ENCODE results near the gene TM7SF3.

The TM7SF3 gene

DNA sequence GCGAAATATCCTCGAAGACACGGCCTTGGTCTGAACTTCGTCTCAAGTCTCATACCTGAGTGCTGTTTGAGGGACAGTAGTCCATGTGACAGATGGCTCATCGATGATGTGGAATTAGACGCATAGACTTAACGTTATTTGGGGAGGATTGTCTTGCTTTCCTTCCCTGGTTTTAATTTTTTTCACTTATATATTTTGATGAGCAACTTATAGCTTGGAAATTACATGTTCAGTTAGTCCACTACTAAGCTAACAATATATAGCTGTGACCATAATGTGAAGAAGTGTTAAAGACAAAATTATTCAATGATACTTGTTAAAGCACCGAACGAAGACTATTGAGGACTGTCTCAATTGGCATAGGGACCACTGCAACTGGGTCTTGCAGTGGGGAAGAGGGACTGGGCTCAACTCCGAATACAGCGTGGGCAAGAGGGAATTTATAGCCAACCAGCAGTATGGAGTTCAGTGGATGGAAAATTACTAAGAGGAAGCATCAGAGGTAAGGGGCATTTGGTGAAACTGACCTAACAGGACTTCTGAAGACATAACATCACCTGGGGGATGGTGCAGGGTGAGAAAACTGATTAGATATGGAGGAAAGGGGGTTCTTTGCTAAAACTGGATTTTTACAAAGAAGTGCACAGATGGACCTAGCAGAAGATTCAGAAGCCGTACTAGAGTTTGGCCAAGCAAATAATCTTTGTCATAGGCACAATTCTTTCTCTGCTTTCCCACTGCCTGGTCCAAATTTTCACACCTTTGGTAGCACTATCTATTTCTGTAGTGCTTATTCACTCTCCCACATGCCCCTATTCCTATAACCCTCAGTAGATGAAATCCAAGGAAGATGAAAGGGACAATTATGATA, 910 bp upstream of the TM7SF3 start:
- DNase-seq = no peak

DNA sequence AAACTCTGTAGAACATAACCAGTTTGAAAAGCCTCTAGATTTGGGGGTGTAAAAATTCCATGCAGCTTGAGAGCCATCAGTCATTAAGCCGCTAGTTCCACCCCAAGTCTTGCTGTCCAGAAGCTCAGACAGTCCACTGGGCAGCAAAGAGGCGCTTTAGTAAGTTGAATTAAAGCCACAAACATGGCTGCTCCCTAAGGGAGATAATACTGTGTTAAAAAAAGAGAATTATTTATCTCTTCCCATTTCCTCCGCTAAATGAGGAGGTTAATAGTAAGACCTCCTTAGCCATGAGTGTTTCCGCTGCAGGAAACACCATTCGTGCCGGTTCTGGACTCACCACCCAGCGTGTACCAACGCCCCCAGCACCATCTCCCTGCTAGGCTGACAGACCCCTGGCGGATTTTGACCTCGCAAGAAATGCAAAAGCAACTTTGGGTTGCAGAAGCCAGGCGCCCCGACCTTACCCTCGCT, 536 bp downstream of the TM7SF3 start:
- peak in 1 of 2 donors; percentile 28 for DNase-seq

DNA sequence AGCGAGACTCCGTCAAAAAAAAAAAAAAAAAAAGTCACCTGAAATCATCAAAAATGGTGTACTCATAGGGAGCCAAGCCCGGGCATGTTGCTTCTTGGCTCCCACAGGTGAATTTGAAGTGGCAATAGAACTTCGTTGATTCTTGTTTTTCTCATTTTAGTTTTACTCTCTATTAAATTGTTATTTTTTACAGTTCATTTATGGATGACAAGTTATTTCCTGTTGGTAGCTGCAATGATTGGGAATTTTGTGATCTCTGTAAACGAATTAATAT, 1.3 kb downstream of the TM7SF3 start:
- no peak for DNase-seq

DNA sequence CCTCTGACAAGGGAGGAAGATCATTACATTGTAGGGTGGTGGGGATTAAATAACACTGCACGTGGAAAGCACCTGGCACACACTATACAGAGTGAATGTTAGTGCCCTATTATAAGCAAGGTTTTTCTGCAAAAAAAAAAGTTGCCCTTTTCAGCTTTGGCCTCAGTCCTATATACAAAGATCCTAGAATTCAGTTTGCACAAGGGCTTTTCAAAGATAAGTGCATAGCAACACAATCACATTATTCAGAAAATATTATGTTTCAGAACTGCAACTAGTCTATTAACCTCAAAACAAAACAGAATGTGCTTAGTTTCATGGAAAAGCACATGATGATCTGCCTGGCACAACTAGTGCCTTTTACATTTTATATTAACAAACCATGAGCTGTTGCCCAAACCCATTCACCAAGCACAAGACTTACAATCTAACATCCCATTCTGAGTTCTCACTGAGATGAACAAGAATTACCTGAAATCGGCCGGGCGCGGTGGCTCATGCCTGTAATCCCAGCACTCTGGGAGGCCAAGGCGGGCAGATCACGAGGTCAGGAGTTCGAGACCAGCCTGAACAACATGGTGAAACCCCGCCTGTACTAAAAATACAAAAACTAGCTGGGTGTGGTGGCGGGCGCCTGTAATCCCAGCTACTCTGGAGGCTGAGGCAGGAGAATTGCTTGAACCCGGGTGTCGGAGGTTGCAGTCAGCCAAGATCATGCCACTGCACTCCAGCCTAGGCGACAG, 1.8 kb downstream of the TM7SF3 start:
- DNase-seq = no peak

DNA sequence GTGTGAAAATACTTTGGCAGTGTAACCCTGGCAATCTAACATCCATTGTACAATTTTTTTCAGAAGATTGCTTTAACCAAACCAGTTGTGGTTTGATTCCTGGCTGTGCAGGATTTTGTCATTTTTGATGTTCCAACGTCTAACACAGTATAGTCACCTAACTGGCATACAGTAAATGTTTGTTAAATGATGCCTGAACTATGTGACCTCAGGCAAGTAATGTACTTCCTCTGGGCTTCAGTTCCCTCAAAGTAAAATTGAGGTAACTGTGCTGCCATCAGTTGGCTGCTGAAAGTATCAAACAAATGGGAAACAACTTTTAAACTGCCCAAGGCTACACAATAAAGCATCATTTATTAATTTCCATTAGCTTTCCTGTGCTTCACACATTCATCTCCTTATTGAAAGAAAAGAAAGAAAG, 4.3 kb downstream of the TM7SF3 start:
- peak in 1 of 2 donors; percentile 33 for DNase-seq

DNA sequence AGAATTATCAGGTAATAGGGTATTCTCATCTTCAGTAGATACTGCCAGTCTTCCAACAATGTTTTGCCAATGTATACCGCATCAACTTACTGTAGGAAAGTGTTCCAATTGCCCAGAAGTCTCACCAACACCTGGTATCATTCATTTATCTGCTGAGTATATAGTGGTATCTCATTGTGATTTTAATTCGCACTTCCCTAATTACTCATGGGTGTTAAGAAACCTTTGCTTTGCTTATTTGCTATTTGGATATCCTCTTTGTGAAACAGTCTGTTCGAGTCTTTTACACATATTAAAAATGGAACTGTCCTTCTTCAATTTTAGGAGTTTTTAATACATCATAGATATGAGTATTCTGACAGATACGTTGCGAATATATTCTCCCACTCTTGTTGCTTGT, 6.1 kb downstream of the TM7SF3 start:
- DNase-seq = peak in 1 of 2 donors; percentile 35

DNA sequence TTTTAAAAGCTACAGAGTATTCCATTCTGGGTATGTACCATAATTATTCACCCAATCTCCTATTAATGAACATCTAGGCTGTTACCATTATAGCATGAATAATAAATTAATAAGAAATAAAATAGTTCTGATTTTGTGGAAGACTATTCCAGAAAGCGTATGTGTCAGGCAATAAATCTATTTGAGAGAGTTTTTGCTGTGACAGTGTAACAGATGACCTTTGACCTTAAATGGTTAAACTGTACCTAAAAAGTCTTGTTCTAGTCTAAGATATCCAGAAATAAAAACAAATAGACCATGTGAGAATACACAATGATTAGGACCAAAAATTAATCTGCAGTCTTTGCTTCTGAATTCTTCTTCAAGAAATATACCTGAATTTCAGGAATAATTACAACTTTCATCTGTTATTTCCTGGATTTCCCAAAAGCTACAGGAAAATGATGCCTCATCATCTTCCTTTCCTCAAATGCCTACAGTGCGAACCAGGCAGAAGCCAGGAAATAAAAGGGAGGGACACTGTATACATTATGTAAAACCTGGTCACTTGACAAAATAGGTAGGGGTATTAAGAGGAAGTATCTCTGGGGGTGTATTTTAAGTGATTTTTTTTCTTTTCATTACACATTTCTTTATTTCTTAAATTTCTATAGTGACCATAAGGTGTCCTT, 7.3 kb downstream of the TM7SF3 start:
- DNase-seq = no peak

DNA sequence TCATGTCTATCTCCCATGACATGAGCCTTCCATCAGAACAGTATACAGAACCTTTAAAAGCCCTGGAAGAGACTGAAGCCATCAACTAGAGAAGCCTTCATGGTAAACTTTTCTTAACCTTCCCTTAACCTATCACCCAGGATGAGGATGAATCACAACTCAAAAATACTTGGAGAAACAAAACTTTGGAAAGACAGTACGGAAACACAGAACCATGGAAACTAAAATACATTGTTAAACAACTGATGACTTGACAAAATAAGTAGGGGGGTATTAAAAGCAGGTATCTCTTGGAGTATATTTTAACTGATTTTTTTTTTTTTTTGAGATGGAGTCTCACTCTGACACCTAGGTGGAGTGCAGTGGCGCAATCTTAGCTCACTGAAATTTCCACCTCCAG, 8.7 kb downstream of the TM7SF3 start:
- DNase-seq = no peak

DNA sequence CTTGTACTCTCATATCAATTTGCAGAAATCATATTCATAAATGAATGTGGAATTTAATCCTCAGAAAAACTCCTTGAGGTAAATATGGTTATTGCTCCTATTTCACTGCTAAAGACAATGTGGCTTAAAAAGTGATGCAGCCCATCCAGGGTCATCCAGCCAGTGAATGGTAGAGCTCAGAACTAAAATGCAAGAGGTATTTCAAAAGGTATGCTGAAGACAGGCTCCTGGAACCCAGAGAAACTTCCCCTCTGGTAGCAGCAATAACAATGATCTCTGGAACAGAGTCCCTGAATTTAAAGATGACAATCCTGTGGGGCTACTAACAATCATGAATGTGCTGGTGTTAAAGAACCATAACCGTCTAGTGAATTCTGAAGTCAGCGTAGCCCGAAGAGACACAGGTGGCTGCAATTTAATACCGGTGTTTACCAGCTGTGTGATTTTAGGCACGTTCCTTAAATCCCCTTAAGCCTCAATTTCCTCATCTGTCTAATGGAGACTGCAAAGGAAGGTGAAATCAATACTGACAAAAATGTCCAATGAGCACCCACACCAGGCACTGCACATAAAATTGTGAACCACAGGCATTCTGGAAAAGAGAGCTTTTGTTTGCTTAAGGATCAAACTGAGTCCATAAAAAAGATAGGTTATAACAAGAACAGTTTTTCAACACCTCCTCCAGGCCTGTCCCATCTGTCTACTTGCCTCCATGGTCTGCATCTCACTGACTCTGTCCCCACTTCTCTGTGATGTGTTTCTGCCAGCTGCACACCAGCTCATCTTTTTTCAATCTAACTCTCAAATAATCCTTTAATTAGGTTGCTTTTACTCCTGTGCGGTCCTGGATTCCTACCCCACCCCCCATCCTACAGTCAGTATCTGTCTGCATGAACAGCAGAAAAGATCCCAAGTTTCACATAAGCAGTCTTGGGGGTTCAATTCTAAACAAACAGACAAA, 10.5 kb downstream of the TM7SF3 start:
- DNase-seq = no peak

DNA sequence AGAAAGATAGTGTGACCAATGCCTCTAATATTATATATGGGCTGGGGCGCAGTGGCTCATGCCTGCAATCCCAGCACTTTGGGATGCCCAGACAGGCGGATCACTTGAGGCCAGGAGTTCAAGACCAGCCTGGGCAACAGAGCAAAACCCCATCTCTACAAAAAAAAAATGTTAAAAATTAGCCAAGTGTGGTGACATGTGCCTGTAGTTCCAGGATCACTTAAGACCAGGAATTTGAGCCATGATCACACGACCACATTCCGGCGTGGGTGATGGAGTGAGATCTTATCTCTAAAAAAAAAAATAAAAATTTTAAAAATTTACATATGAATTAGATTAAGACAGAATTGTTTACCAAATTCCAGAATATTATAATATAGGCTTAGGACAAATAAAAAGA, 12.0 kb downstream of the TM7SF3 start:
- no peak for DNase-seq

DNA sequence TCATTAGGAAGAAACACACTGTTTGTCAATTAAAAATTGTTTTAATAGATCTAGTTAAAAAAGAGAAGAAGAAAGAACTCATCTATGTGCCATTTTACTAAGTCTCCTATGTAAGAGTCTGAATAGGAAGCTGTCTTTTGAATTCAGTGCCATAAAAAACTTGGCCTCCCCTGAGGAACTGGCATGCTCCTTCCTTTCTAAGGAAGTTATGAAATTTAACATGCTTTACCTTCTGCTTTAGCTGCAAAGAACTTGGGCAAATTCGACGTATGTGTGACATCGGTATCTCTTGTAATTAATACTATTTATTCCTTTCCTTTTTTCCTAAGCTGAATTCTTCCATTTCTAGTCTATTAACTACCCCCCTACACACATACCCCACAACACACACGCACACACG, 12.5 kb downstream of the TM7SF3 start:
- DNase-seq = peak in 1 of 2 donors; percentile 23

DNA sequence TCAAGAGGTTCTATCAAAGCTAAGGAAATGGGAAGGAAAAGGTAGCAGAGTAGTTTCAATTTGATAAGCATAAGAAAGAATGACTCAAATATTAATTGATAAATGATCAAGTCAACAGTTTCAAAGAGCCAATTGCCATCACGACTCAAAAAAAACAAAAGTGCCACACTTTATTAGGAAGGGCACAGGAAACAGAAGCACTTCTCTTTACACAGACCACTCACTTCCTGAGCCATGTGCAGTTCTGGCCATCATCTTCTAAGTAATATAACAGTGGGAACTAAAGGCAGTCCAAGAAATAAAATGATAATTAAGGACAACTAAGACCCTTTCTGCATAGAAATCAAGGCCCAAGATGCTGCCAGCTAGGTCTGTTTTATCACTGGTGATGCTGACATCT, 13.2 kb downstream of the TM7SF3 start:
- DNase-seq = no peak

DNA sequence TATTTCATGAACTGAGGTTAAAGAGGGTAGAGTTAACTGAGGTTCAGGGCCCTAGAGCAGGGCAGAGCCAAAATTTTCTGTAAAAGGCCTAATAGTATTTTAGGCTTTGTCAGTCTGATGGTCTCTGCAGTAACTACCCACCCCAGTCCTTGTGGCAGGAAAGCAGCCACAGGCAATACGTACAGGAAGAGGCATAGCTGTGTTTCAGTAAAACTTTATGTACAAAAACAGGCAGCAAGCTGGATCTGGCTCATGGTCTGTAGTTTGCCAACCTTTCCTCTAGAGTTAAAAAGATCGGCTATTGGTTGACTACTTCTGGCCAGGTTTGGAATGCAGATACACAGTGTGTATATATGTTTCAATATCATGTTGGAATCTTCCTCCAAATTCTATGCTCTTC, 17.2 kb downstream of the TM7SF3 start:
- no peak for DNase-seq

DNA sequence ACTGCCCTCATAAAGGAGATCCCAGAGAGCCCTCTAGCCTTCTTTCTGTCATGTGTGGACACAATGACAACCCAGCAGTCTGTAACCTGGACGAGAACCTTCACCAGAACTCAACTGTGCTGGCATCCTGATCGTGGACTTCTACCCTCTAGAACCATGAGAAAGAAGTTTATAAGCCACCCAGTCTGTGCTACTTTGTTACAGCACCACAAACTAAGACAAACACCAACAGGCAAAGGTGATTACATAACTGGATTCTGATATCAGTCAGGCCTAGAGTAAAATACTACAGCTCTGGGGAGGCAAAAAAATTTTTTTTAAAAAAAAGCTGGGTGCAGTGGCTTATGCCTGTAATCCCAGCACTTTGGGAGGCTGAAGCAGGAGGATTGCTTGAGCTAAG, 18.5 kb downstream of the TM7SF3 start:
- no peak for DNase-seq

DNA sequence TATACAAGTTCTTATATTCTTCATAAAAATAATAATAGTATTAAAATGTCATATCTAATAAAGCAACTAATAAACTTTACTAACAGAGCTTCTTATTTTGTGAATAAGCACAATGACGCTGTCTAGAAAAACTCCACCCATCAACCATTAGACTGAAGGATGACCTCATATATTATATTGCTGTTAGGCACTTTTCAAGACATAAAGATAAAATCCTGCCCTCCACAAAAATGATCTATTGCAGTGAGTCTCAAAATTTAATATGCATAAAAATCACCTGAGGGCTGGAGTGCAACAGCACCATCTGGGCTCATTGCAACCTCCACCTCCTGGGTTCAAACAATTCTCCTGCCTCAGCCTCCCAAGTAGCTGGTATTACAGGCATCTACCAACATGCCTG, 20.1 kb downstream of the TM7SF3 start:
- DNase-seq = no peak

DNA sequence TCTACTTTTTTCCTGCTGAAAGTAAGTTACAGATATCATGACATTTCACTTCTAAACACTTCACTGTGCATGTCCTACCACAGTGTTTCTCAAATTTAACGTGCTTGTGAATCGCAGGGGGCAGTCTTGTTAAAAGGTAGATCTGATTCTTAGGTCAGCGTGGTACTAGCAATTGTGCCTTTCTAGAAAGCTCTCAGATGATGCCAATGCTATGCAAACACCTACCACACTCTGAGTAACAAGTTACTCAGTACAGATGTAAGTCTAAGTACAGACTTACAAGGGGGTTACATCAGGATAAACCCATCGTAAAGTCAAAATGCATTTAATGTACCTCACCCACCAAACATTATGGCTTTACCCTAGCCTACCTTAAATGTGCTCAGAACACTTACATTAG, 22.4 kb downstream of the TM7SF3 start:
- no peak for DNase-seq

DNA sequence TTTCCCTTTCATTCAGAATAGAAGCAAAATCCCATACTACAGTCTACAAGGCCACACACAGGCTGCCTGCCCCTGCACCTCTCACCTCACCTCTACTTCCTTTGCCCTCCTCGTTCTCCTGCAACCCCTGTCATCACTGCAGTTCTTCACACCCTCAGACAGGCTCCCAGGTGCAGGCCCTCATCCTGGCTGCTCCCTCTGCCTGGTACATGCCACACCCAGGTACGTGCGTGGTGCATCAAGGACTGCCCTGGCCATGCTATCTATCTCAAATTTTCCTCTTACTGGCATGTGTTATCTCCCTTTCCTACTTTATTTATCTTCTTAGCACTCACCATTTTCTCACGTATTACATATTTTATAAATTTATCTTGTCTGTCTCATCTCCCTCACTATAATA, 24.3 kb downstream of the TM7SF3 start:
- DNase-seq = no peak

DNA sequence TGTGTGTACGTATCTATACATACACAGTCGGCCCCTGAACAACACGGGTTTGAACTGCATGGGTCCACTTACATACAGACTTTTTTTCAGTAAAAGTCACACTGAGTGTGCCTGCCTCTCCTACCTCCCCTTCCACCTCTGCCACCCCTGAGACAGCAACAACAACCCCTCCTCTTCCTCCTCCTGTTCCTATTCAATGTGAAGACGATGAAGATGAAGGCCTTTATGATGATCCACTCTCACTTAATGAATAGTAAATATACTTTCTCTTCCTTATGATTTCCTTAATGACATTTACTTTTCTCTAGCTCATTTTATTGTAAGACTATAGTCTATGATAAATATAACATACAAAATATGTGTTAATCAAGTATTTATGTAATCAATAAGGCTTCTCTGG, 25.5 kb downstream of the TM7SF3 start:
- DNase-seq = no peak

DNA sequence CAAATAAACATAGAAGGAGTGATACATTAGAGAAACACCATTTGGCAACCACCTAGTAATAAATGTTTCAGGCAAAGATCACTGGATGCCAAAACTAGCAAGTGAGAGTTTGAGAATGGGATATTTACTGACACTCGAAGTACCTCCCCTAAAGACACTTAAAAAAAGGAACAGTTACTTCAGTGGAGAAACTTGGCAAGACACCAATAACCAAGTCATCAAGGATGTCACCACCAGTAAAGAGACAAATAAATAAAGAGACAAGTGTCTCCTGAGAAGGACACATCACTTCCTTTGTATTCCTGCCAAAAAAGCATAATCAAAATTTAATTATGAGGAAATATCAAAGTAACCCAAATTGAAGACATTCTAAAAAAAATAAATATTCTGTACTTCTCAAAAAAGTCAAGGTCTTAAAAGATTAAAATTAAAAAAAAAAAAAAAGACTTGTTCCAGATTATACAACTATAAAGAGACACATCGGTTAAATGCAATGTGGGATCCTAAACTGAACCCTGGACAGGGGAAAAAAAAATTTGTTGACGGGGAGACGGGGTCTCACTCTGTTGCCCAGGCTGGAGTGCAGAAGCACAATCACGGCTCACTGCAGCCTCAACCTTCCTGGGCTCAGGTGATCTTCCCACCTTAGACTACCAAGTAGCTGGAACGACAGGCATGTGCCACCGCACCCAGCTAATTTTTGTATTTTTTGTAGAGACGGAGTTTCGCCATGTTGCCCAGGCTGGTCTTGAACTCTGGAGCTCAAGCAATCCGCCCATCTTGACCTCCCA, 26.4 kb downstream of the TM7SF3 start:
- DNase-seq = peak; percentile 62 to 78

DNA sequence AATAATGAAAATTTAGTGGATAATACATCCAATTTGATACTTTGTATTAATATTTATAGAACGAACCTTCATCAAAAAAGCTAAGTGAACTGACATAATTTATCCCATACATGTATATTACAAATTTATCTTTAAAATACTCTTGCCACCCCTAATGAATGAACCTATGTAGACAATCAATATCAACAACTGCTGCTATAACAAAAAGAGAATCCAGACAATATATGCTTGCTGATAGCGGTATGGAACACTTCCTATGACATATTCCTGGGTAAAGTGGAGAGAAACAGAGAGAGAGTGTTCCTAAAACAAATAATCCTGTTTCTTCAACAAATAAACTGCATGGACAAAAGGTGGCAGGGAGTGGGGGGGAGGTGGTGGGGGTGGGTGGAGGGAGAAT, 31.3 kb downstream of the TM7SF3 start:
- no peak for DNase-seq

DNA sequence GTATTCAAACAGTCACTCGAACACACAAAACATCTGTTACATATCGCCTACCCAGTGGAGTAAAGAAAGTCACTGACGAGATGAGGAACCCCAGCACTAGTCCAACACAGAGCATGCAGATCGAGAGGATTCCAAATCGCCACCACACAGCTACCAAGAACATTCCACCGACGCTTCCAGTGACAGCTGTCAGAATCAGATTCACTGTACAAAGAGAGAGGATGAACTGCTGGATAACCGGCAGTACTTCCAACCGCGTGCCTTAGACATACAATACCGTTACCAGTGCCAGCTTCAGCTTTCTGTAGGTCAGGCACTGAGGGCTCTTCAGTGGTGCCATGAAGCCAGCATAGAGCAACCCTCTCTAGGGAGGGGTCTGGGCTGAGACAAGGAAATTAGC, 34.5 kb downstream of the TM7SF3 start:
- no peak for DNase-seq

DNA sequence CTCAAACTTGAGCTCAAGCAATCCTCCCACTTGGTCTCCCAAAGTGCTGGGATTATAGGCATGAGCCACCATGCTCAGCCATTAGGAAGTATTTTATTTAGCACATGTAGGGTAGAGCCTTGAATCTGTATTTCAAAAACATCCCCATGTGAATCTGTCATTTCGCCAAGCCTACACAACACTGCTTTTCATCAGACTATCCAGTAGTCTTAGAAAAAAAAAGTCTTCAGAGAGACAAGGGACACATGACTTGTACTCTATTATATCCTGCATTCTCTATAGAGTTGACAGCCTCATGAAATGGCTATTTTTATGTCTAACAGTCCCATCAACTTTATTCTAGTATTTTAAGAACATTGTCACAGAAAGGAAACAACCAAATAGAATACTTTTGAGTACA, 35.4 kb downstream of the TM7SF3 start:
- DNase-seq = no peak
